Activated CD4-positive, alpha-beta T cell treated with anti-CD3 and anti-CD28 coated beads, Interleukin-10, Interleukin-2, amounts not matched to agents 100 ng/mL and 50 ng/mL, durations not matched to agents 16 hours and 8 hours (primary cell): ENCODE results near the gene SLC37A1.
A peak's percentile ranks its signal among the peaks of the same experiment; 100 is the strongest.

Experiments used
- DNase-seq: peaks from one replicate; pipeline ENCODE4 v3.0.0-alpha.2; 2020

The SLC37A1 gene

GRCh38 chr21:42508371-42508770 is 5.3 kb upstream of the SLC37A1 start:
- no peak for DNase-seq

DNA sequence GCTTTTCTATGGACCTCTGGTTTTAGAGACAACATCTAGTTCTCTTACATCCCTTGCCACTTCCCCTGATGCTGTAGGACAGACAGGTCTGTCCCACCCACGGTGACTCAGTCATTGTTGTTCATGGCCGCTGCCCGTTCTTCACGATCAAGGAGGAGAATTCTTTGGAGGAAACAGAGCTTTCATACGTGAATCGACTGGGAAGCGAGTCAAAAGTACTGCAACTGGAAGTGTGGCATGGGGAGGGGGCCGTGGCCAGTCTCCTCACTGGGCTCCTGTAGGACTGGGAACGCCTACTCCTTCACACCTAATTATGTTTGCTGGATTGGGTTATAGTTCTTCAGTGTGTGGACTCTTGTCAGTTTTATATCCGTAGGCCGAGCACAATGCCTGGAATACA is 4.4 kb upstream of the SLC37A1 start:
- DNase-seq = no peak

GRCh38 chr21:42512346-42513034 is 1.2 kb upstream of the SLC37A1 start:
- DNase-seq = no peak

DNA sequence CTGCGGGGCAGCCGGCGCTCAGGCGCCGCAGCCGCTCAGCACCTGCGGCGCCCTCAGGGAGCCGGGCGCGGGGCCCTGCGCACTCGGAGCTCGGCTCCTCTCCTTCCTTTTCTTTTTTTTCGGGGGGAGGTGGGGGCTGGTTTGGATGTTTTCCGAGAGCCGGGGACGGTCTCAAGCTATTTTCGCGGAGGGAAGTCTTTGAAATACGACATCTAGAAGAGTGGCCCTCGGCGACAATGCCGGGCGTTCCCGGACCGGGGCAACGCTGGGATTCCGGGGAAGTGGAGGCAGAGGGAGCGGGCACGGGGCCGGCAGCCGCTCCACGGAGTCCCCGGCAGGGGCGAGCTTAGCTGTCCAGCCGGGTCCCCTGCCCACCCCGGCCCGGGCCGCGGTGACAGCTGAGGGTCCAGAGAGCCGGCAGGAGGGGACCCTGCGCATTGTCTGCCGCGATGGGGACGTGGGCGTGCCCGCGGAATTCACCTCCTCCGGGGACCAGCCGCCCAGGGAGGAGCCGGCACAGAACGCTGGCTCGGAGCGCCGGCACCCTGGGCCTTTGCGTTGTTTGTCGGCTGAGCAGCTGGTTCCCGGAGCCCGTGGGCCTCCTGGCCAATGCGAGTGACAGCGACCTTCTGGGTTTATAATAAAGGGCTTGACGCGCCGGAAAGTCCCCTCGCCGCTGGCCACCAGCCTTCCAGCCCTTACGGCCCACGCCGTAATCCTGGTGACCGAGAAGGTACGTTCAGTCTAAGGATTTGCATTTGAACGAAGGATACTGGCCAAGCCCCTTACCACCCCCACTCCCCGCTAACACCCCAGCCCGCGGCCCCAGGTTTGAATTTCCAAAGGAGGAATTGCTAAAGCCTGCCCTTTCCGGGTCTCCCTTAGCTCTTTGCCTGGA is 582 bp downstream of the SLC37A1 start:
- peak; percentile 63 for DNase-seq

GRCh38 chr21:42514883-42515228 is 1.2 kb downstream of the SLC37A1 start:
- no peak for DNase-seq

GRCh38 chr21:42515708-42516502 is 2.3 kb downstream of the SLC37A1 start:
- no peak for DNase-seq

GRCh38 chr21:42518215-42518614 is 4.6 kb downstream of the SLC37A1 start:
- no peak for DNase-seq

DNA sequence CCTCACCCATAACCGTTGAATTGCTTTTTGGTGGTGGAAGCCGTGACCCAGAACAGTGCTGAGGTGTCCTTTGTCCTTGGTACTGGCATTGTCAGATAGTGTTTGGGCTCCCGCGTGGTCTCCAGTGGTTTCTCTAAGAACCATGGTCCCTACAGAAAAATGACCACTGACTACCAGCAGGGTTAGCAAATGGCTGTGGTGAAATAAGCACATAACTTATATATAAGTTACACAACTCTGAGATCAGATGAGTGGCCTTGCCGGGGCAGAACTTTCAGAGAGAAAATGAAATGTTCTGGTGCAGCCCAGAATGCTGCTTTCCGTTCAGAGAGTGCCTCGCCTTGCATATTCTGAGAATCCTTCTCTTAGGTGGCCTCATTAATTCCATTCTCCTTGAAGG is 5.0 kb downstream of the SLC37A1 start:
- no peak for DNase-seq

DNA sequence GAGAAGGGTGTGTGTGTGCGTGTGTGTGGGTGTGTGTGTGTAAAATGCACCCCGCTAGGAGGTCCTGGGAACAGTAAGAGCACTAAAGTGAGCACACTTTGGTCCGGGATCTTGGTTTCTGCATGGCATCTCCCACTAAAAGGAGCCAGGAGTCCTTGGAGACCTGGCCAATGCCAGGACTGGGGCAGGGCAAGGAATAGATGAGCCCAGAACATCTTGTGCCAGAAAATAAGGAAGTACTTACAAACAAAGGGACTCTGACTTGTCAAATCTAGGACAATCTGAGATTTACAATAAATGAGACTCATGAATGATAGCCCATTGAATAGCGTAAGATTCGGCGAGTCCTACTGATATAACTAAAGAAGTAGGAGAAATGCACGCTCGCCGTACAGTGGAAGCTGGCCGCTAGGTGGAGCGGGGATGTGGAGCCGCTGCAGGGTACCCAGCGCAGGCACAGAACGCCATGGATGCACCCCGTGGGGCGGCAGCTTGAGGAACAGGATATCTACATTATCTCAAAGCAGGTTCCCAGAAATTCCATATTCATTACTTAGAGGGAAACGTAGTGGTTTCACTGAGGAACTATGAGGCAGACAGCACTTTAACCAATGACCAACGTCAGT is 7.1 kb downstream of the SLC37A1 start:
- no peak for DNase-seq

- no peak for DNase-seq
Observed at GRCh38 chr21:42521384-42521783, 7.7 kb downstream of the SLC37A1 start.

DNA sequence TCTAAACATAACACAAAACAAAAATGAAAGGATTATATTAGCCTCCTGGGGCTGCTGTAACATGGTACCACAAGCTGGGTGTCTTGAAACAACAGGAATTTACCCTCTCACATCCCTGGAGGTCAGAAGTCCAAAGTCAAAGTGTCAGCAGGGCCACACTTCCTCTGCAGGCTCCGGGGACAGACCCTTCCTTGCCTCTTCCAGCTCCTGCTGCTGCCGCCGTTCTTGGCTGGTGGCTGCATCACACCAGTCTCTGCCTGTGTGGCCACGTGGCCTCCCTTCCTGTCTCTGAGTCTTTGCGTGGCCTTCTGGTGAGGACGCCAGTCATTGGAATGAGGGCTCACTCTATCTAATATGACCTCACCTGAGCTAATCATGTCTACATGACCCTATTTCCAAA is 8.2 kb downstream of the SLC37A1 start:
- no peak for DNase-seq

DNA sequence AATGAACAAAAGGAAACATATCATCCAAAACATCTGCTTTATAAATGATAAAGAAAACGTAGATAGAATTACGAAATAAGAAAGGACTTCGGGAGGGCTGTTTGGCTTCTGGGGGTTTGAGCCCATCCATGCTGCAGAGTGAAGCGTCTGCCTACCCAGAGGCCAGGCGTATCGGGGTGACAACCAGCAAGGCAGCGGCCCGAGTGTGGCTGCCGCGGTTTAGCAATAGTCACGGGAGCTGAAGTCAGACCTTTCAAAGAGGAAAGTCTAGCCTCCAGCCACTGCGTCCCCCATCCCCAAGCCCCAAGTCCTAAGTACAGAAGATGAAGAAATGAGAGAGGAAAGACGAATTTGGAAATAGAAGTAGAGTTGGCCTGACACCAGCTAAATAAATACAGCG is 8.6 kb downstream of the SLC37A1 start:
- no peak for DNase-seq

DNA sequence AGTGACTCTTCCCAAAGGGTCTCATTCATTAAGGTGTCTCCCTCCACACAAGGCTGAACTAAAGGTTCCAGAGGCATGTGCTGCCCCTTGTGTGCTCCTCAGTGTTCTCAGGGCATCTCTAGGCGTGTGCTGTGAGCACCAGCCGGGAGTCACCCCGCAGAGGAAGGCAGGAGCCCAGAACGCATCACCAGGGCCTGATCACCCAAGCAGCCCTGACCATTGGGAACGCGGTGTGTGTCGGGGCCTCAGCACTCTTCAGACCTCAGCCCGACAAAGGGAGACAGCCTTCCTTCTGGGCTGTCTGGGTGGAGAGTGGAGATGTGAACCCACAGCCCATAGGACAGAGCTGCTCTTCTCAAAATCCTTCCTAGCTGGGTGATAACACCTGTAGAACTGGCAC is 9.1 kb downstream of the SLC37A1 start:
- no peak for DNase-seq

DNA sequence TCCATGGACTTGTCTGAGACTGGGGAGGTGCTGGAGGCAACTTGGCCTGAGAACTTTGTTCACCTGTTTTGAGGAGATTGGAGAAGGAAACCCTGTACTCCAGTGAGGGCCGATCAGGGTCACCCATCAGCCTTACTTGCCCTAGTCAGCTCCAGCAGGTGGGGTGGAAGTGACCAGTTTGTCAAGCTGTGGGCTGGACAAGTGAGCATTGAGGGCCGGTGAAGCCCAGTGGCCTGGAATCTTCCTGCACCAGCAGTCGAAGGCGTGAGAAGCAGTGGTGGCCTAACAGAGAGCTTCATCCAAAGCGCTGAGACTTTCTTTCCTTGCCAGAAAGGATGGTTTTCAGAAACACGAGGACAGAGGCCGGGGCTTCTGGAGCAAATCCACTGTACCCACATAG is 9.6 kb downstream of the SLC37A1 start:
- no peak for DNase-seq

DNA sequence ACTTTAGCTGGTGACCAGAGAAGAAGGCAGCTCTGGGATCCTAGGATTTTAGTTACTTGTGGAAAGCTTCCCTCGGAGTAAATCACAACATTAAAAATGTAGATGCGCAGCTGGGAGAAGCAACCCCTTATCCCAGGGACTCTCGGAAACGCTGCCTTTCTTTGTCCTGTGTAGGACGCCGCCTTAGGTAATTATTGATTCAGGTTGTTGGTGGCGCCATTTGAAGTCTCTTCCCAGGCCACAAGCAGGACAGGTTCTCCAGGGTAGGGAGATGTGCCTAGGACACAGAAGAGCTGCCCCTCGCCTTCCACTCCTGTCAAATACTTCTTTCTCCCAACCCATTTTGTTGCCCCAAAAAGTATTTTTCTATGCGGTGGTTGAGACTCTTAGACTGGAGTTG is 10.3 kb downstream of the SLC37A1 start:
- DNase-seq = no peak

GRCh38 chr21:42524341-42525028 is 10.8 kb downstream of the SLC37A1 start:
- no peak for DNase-seq

- no peak for DNase-seq
Observed at GRCh38 chr21:42525029-42525581, 11.5 kb downstream of the SLC37A1 start.

- no peak for DNase-seq
Observed at GRCh38 chr21:42525676-42526378, 12.2 kb downstream of the SLC37A1 start.

GRCh38 chr21:42526379-42526727 is 12.7 kb downstream of the SLC37A1 start:
- no peak for DNase-seq

GRCh38 chr21:42527127-42527488 is 13.5 kb downstream of the SLC37A1 start:
- DNase-seq = no peak

DNA sequence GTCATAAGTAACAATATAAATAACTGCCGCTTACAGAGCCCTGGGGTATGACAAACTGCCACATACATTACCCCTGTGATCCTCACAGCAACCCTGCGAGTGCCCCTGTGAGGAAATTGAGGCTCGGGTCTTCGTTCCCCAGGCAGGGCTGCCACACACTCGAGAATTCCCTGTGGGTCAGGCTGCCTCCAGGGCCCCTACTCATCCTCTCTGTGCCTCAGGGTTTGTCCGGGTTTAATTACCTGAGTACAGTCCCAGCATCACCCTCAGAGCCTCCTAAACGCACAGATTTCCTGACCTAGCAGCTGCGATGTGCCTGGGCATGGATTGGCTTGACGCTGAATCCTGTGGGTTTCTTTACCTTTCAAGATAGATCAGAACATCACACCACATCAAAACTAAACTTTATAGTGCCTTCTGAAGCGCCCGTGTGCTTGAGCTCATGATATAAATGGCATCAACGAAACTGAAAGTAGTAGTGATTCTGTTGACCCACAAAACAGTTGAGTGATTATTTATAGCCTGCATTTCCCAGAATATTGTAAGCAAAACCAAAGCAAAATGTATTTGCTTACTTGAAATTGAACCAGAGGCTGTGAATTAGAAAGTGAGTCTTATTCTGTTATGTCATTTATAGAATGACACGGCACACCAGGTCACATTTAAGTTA is 14.0 kb downstream of the SLC37A1 start:
- DNase-seq = peak; percentile 91
